ENCODE measurements around the gene TBC1D17. TPM values are rescaled to one million over a fixed set of nuclear protein-coding genes. Genes with fewer than 3 reads are reported as not detected.

The TBC1D17 gene
- total and polyA plus RNA-seq, 7 donors = 13.4 to 41.0 (median 26.1) TPM

- peak overlapping the region; percentile 59 to 72 (median 64) for H3K27ac ChIP-seq
Observed at GRCh38 chr19:49861541-49862378, 15.7 kb upstream of the TBC1D17 start.

GRCh38 chr19:49862391-49863253 lies 14.9 kb upstream of the TBC1D17 start:
- Histone ChIP-seq H3K4me3 (no peak overlapping the region), H3K9me3 (no peaks in the 10 kb centered on the region), H3K4me1 (peaks cover 0 to 40% (median 32%) of the 10 kb centered on the region in 4 donors), H3K27me3 (no peaks in the 10 kb centered on the region), H3K27ac (no peak overlapping the region), H3K36me3 (peaks cover 24 to 60% (median 31%) of the 10 kb centered on the region in 4 donors)
- intact Hi-C loops (cut with DNase I) = no loop called here
- peak; percentile 69 for DNase-seq
- 85 to 91% methylated on average over 49 of the region's 49 CpGs for WGBS, 2 donors
- no peak for TF ChIP-seq POLR2A (IDR thresholded peaks at IDR 0.05)
- TF ChIP-seq CTCF (IDR thresholded peaks at IDR 0.05) = no peak
- TF ChIP-seq EP300 (IDR thresholded peaks at IDR 0.05) = no peak
- no peak for TF ChIP-seq POLR2AphosphoS5 (IDR thresholded peaks at IDR 0.05)

More at GRCh38 chr19:49861541-49862378, 15.7 kb upstream of the TBC1D17 start:
- WGBS, 2 donors = 89 to 90% methylated on average over 60 of the region's 60 CpGs
- Histone ChIP-seq H3K4me3 (no peak overlapping the region), H3K4me1 (peaks cover 0 to 37% (median 30%) of the 10 kb centered on the region in 4 donors), H3K9me3 (no peaks in the 10 kb centered on the region), H3K27me3 (no peaks in the 10 kb centered on the region), H3K36me3 (peaks cover 31 to 69% (median 40%) of the 10 kb centered on the region in 4 donors)
- intact Hi-C loops (cut with DNase I) = no loop called here
- TF ChIP-seq CTCF (IDR thresholded peaks at IDR 0.05) (no peak), POLR2AphosphoS5 (IDR thresholded peaks at IDR 0.05) (peak in 1 of 4 donors; percentile 10)
- peak; percentile 67 for DNase-seq

- H3K27me3 ChIP-seq = no peaks in the 10 kb centered on the region
- H3K4me3 ChIP-seq = no peak overlapping the region
- peaks cover 17 to 52% (median 24%) of the 10 kb centered on the region in 4 donors for H3K36me3 ChIP-seq
- 94 to 96% methylated on average over 24 of the region's 24 CpGs for WGBS, 2 donors
- intact Hi-C loops (cut with DNase I) = no loop called here
- H3K9me3 ChIP-seq = no peaks in the 10 kb centered on the region
- peaks cover 0 to 44% (median 38%) of the 10 kb centered on the region in 4 donors for H3K4me1 ChIP-seq
- no peak overlapping the region for H3K27ac ChIP-seq
- no peak for TF ChIP-seq CTCF (IDR thresholded peaks at IDR 0.05)
- no peak for TF ChIP-seq EP300 (IDR thresholded peaks at IDR 0.05)
- TF ChIP-seq POLR2AphosphoS5 (IDR thresholded peaks at IDR 0.05) = no peak
- no peak for TF ChIP-seq POLR2A (IDR thresholded peaks at IDR 0.05)
- DNase-seq = no peak
Observed at GRCh38 chr19:49863254-49863934, 14.1 kb upstream of the TBC1D17 start.

- no peaks in the 10 kb centered on the region for H3K27me3 ChIP-seq
- H3K4me3 ChIP-seq = no peak overlapping the region
- H3K9me3 ChIP-seq = no peaks in the 10 kb centered on the region
- peaks cover 12 to 47% (median 20%) of the 10 kb centered on the region in 4 donors for H3K36me3 ChIP-seq
- peak; percentile 64 for DNase-seq
- no peak for TF ChIP-seq EP300 (IDR thresholded peaks at IDR 0.05)
- no peak for TF ChIP-seq POLR2A (IDR thresholded peaks at IDR 0.05)
- no peak for TF ChIP-seq CTCF (IDR thresholded peaks at IDR 0.05)
- no peak for TF ChIP-seq POLR2AphosphoS5 (IDR thresholded peaks at IDR 0.05)
- 93 to 96% methylated on average over 17 of the region's 17 CpGs for WGBS, 2 donors
- H3K27ac ChIP-seq = no peak overlapping the region
- intact Hi-C loops (cut with DNase I) = no loop called here
- peaks cover 0 to 50% (median 43%) of the 10 kb centered on the region in 4 donors for H3K4me1 ChIP-seq
Observed at GRCh38 chr19:49863935-49864320, 13.6 kb upstream of the TBC1D17 start.
